Activated CD8-positive, alpha-beta T cell treated with anti-CD3 and anti-CD28 coated beads for 36 hours (primary cell): ENCODE measurements around the gene PLXNB2. TPM values are rescaled to one million over a fixed set of nuclear protein-coding genes. Genes with fewer than 3 reads are reported as not detected.

Source experiments
- ATAC-seq: fragments of 200-7000 bp; cut with Tn5 transposase; one replicate; pipeline ENCODE4 v1.10.0; 2021; ENCODE audit warnings: mild to moderate bottlenecking, moderate library complexity
- CTCF ChIA-PET: fragments of 350-600 bp; sonication (Branson Sonifier 250); formaldehyde crosslinking; loops from one replicate; lab custom pipeline; 2021; ENCODE audit warnings: antibody characterized with exemption; lab: Charles Lee
- POLR2A ChIA-PET: fragments of 350-600 bp; sonication (Branson Sonifier 250); formaldehyde crosslinking; loops from one replicate; lab custom pipeline; 2021; ENCODE audit warnings: antibody characterized with exemption; lab: Charles Lee
- DNase-seq: peaks from one replicate; pipeline ENCODE4 v3.0.0-alpha.2; 2020
- H3K27ac Mint-ChIP-seq: one replicate; pipeline ENCODE4 v1.8.0; 2021; ENCODE audit warnings: mild to moderate bottlenecking, mixed read lengths
- H3K27me3 Mint-ChIP-seq: one replicate; pipeline ENCODE4 v1.8.0; 2021; ENCODE audit warnings: mixed read lengths
- H3K36me3 Mint-ChIP-seq: one replicate; pipeline ENCODE4 v1.8.0; 2021; ENCODE audit warnings: low read depth, mixed read lengths
- H3K4me1 Mint-ChIP-seq: one replicate; pipeline ENCODE4 v1.8.0; 2021; ENCODE audit warnings: low read depth, mixed read lengths
- H3K4me3 Mint-ChIP-seq: one replicate; pipeline ENCODE4 v1.8.0; 2021; ENCODE audit warnings: mild to moderate bottlenecking, moderate library complexity, mixed read lengths
- H3K9me3 Mint-ChIP-seq: one replicate; pipeline ENCODE4 v1.8.0; 2021; ENCODE audit warnings: mixed read lengths
- intact Hi-C: fragments of 100-400 bp; cut with micrococcal nuclease; formaldehyde crosslinking; loops from one replicate; pipeline ENCODE4 v1.10.0; 2022
- total RNA-seq, 2 experiments: library from RNA; stranded (reverse); gene quantifications; one replicate each; pipeline ENCODE4 v1.2.3, GENCODE V29; 2021
- TF ChIP-seq, protein P1 (sequence below): fragments of 200-600 bp; IDR thresholded peaks from one replicate; pipeline ENCODE4 v1.8.0; 2022; ENCODE audit warnings: antibody characterized with exemption, mild to moderate bottlenecking

Gene PLXNB2
- total RNA-seq, 2 experiments from 2014 or later: 22.1 to 26.4 TPM

DNA sequence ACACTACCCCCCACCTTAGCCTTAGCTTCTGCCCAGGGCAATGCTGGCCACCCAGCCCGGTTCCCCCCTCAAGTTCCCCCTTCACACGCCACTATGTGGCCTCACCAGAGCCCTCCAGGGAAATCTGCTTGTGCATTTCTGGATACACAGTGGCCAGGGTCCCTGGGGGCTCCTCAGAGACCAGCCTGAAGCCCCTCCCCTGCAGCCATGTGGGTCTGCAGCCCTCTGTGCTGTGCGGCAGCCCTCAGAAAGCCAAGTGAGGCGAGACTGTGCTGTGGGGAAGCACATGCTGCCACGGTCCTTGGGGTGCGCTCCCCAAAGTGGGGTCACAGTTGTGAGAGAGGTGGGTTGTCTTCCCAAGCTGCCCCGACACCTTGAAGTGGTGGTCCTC lies 2.1 kb upstream of the PLXNB2 start:
- no peaks in the 10 kb centered on the region for H3K9me3 Mint-ChIP-seq
- H3K27me3 Mint-ChIP-seq: peaks cover 10% of the 10 kb centered on the region
- intact Hi-C loops: no loop called here
- CTCF ChIA-PET: interaction anchor here (1.2 to 1.4 kb wide), 2 partner anchors 17 to 18 kb away, joined by 3 to 4 read pairs; no protein-coding TSS in a partner anchor
- H3K4me1 Mint-ChIP-seq: peaks cover 13% of the 10 kb centered on the region
- POLR2A ChIA-PET: interaction anchor here (0.6 to 1.5 kb wide), 4 partner anchors 13 to 502 kb away, joined by 3 read pairs; partner anchors contain the start of gene DENND6B
- no peak overlapping the region for H3K4me3 Mint-ChIP-seq
- TF ChIP-seq, protein P1, sequence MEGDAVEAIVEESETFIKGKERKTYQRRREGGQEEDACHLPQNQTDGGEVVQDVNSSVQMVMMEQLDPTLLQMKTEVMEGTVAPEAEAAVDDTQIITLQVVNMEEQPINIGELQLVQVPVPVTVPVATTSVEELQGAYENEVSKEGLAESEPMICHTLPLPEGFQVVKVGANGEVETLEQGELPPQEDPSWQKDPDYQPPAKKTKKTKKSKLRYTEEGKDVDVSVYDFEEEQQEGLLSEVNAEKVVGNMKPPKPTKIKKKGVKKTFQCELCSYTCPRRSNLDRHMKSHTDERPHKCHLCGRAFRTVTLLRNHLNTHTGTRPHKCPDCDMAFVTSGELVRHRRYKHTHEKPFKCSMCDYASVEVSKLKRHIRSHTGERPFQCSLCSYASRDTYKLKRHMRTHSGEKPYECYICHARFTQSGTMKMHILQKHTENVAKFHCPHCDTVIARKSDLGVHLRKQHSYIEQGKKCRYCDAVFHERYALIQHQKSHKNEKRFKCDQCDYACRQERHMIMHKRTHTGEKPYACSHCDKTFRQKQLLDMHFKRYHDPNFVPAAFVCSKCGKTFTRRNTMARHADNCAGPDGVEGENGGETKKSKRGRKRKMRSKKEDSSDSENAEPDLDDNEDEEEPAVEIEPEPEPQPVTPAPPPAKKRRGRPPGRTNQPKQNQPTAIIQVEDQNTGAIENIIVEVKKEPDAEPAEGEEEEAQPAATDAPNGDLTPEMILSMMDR: no peak
- H3K36me3 Mint-ChIP-seq: no peaks in the 10 kb centered on the region
- H3K27ac Mint-ChIP-seq: no peak overlapping the region
- ATAC-seq: no peak
- DNase-seq: no peak

DNA sequence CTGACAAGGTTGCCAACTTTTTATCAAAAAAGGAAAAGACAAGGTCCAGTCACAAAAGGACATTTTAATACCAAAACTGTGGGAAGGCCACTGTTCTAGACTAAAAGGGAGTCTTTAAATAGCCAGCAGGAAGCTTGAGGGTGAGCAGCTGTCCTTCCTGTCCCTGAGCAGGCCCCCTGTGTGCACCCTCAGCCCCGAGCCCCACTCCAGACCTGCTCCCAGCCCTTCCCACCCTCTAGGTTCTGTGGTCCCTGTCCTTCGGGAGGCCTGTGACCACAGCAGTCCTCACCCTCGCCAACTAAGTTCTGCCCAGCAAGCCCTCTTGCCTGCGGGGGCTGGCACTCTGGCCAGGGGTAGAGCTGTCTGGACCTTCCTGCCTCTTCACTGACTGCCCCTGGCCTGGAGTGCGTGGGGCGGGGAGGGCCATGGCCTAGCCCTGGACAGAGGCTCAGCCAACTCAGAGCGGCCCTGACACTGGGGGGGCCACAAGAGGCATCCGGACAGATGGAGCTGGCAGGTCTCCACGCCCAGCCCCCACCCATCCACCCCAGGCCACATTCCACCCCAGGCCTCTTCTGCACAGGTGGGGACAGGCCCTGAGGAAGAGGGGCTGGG lies 1.6 kb upstream of the PLXNB2 start:
- intact Hi-C loops: no loop called here
- Mint-ChIP-seq H3K9me3 (no peaks in the 10 kb centered on the region), H3K4me1 (peaks cover 9% of the 10 kb centered on the region), H3K27ac (no peak overlapping the region), H3K4me3 (no peak overlapping the region), H3K27me3 (peaks cover 10% of the 10 kb centered on the region), H3K36me3 (no peaks in the 10 kb centered on the region)
- ChIA-PET CTCF (interaction anchor here (1.2 to 1.4 kb wide), 2 partner anchors 17 to 19 kb away, joined by 3 to 4 read pairs; no protein-coding TSS in a partner anchor), POLR2A (interaction anchor here (1.1 to 1.5 kb wide), 3 partner anchors 14 to 18 kb away, joined by 3 read pairs; partner anchors contain the start of gene DENND6B)
- ATAC-seq (no peak), DNase-seq (no peak)
- TF ChIP-seq, protein P1: no peak

DNA sequence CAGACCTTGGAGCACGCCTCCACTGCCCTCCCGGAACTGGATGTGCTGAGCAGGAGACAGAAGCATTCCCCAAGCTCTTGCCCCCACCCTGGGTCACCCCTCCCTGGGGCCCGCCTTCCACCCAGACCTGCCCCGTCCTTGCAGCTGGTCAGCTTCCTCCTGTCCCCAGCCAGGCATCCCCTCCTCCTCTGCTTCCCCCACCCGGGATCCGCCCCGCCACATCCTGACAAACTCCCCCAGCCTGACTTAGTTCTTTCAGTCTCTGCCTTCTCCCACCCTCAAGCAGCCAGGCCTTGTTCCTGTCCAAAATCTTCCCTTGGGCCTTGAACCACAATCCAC lies 1.1 kb upstream of the PLXNB2 start:
- CTCF ChIA-PET: no interaction called here
- Mint-ChIP-seq H3K36me3 (no peaks in the 10 kb centered on the region), H3K4me1 (peaks cover 9% of the 10 kb centered on the region), H3K27me3 (peaks cover 10% of the 10 kb centered on the region), H3K27ac (no peak overlapping the region), H3K9me3 (no peaks in the 10 kb centered on the region), H3K4me3 (no peak overlapping the region)
- TF ChIP-seq, protein P1: no peak
- POLR2A ChIA-PET: interaction anchor here (1.5 kb wide), 1 partner anchor 13 kb away, joined by 3 read pairs; no protein-coding TSS in a partner anchor
- DNase-seq (no peak), ATAC-seq (no peak)
- intact Hi-C loops: no loop called here

DNA sequence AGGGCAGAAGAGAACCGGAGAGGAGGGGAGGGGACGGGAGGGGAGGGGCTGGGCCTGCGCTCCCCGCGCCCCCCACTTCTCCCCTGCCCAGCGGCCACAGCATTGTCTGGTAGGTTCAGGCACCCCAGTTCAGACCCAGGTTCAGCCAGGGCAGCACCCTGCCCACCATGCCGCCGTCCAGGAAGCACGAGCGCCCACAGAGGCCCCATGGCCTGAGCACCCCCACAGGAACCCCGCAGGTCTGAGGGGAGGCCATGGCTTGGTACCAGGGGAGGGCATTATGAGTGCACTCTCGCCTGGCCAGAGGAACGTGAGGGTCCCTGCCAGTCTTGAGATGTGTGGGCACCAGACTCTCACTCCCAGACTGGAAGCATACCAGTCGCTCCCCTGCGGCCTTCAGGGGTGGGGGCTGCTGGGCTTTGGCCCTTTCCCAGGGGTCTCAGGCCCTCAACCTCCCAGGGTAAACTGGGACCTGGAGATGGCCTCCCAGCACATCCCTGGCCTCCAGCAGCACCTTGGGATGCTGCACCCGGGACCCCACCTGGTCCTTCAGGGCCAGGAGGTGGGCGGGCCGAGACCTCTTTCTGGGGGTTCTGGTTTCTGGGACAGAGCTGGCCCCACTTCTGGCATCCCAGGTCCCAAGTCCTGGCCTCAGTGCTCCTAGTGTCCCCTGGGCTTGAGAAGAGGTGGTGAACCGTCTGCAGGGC lies 597 bp upstream of the PLXNB2 start:
- Mint-ChIP-seq H3K27me3 (peaks cover 10% of the 10 kb centered on the region), H3K9me3 (no peaks in the 10 kb centered on the region), H3K4me1 (peaks cover 12% of the 10 kb centered on the region), H3K27ac (no peak overlapping the region), H3K4me3 (peak overlapping the region; percentile 33), H3K36me3 (no peaks in the 10 kb centered on the region)
- ChIA-PET CTCF (interaction anchor here (0.9 to 1.4 kb wide), 2 partner anchors 20 to 31 kb away, joined by 4 read pairs; no protein-coding TSS in a partner anchor), POLR2A (interaction anchor here (1.7 kb wide), 1 partner anchor 12 kb away, joined by 6 read pairs; no protein-coding TSS in a partner anchor)
- TF ChIP-seq, protein P1: no peak
- intact Hi-C loops: no loop called here
- no peak for ATAC-seq
- DNase-seq: no peak
